ENCODE data around the gene SLC27A3.

GRCh38 chr1:153793261-153793972 is 18.2 kb downstream of the SLC27A3 start:
- TF ChIP-seq ZNF70 (CRISPR knock-in tag; IDR thresholded peaks at IDR 0.05) (no peak), ZFP30 (CRISPR knock-in tag; IDR thresholded peaks at IDR 0.05) (no peak)

Data from SK-N-SH treated with all-trans-retinoic acid at 6 μM for 48 hours (cell line).